ENCODE data around the gene KIFBP.
A peak's percentile ranks its signal among the peaks of the same experiment; 100 is the strongest.
"Not testable (repeated sequence)": the region's sequence is repeated elsewhere in the genome, so short reads cannot be mapped to it uniquely, and the experiment has no call there.

KIFBP gene, protein sequence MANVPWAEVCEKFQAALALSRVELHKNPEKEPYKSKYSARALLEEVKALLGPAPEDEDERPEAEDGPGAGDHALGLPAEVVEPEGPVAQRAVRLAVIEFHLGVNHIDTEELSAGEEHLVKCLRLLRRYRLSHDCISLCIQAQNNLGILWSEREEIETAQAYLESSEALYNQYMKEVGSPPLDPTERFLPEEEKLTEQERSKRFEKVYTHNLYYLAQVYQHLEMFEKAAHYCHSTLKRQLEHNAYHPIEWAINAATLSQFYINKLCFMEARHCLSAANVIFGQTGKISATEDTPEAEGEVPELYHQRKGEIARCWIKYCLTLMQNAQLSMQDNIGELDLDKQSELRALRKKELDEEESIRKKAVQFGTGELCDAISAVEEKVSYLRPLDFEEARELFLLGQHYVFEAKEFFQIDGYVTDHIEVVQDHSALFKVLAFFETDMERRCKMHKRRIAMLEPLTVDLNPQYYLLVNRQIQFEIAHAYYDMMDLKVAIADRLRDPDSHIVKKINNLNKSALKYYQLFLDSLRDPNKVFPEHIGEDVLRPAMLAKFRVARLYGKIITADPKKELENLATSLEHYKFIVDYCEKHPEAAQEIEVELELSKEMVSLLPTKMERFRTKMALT

DNA sequence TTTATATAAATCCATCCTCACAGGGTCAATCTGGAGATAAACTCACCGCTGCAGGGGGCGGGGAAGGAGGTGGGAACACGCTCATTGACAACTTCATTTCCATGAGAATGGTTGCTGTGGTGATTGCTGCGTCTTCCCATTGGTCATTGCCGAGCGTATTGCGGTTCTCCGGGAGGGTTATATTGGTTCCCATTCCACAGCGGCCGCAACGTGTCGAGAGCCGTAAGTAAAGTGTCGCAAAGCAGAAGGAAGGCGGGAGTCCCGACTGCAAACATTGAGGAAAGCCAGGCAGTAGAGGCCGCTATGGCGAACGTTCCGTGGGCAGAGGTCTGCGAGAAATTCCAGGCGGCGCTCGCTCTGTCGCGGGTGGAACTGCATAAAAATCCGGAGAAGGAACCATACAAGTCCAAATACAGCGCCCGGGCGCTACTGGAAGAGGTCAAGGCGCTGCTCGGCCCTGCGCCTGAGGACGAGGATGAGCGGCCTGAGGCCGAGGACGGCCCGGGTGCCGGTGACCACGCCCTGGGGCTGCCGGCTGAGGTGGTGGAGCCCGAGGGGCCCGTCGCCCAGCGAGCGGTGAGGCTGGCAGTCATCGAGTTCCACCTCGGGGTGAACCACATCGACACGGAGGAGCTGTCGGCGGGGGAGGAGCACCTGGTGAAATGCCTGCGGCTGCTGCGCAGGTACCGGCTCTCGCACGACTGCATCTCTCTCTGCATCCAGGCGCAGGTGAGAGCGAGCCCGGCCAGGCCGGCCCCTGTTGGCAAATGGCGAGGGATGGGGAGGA is at the start of gene KIFBP:
KIFBP (plus strand) TSS at position 274 of the 787 bp plus-strand sequence; CDS start at position 304, 30 bp downstream.
- peak; percentile 81 to 92 for DNase-seq

DNA sequence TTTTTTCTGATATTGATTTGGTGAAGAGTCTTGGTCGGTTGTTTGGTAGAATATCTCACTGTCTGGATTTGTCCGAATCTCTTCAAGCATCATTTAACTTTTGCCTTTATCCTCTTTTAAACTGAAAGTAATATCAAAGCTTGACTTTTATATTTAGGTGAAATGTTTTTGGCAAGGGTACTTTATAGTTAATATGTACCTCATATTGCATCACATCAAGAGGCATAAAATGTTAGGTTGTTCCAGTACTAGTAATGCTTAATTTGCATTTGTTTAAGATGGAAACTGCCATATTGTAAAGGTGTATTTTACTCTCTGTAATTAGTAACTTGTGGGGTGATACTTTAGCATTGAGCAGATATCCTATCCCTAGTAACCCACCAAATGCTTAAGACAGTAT is 49.7 kb upstream of the KIFBP start:
- DNase-seq, result no peak

DNA sequence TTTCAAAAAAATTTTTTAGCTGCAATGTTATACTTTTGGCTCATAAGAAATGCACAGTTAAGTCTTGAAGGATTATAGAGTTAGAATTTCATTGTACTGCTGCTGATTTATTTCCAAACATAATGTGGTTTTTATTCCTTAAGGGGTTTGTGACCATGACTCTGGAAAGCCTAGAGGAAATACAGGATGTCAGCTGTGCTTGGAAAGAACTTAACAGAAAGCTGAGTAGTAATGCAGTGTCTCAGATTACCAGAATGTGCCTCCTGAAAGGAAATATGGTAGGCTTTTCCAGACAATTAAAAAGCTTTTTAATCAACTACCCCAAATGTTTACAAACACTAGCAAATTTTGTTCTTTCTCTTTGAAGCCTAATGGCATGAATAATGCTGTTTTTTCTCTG is 47.7 kb upstream of the KIFBP start:
- not testable (repeated sequence) for DNase-seq

DNA sequence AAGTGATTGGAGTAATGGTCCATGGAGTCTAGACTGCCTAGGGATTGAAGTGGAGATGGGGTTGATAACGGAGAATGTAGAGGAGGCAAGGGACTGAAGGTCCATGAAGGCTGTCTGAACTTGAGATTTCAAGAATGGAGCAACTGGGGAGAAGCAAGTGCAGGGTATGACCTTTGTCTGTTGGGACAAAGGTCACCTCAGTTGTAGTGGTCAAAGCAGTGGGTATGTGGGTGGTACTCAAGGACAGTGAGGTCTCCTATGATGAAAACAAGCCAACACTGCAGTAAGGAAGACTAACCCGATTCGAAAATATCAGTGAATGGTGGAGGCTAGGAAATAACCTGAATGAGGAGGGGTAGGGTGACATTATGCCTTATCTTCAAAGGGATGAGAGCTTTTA is 38.0 kb upstream of the KIFBP start:
- DNase-seq, result no peak

DNA sequence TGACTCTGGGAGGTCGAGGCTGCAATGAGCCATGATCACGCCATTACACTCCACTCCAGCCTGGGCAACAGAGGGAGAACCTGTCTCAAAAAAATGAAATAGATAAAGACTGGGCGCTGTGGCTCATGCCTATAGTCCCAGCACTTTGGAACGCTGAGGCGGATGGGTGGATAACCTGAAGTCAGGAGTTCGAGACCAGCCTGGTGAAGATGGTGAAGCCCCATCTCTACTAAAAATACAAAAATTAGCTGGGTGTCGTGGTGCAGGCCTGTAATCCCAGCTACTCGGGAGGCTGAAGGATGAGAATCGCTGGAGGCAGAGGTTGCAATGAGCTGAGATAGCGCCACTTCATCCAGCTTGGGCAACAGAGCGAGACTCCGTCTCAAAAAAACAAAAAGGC is 33.7 kb upstream of the KIFBP start:
- DNase-seq, result no peak

DNA sequence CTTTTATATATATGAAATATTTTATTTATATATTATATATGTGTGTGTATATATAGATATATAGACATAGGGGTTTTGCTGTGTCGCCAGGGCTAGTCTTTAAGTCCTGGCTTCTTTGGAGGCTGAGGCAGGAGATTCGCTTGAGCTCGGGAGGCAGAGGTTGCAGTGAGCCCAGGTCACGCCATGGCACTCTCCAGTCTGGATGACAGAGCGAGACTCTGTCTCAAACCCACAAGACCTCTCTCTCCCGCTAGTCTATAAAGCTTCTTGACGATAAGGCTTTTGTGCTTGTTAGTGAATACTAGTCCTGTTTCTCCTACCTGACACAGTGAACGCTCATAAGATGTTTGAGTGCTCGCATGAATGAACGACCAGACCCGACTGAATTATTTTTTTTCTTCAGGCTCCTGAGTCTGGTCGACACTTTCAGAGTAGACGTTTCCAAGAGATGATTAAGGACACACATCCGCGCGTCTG is 33.2 kb upstream of the KIFBP start:
- DNase-seq, result no peak

DNA sequence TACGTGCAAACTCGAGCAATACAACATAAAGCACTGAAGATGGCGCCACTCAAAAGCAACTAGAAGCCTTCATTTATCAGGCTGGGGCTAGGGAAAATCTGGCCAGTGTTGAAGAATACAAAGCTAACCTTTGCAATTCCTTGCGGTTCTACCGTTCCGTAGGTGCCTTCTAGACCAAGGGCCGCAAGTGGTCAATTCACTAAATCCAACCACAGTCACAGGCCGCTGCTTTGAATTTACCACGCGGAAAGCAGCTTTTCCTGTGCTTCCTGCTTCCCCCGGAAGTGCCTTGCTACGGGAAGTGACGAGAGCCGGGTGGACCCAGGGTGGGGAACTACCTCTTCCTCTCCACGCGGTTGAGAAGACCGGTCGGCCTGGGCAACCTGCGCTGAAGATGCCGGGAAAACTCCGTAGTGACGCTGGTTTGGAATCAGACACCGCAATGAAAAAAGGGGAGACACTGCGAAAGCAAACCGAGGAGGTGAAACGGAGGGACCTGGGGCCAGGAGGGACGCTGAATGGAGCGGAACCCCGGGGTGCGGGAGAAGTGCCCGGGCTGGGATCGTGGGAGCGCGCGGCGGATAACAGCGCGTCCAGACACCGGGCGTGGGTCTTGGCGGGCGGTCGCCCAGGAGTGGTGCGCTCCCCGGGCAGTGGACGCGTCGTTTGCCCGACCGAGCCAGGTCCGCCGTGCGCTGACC is 32.6 kb upstream of the KIFBP start, which contains the start of gene DDX21:
DDX21 (plus strand) TSS at position 339 of the 701 bp plus-strand sequence; CDS start at position 395, 56 bp downstream.
- peak; percentile 46 to 82 for DNase-seq

DNA sequence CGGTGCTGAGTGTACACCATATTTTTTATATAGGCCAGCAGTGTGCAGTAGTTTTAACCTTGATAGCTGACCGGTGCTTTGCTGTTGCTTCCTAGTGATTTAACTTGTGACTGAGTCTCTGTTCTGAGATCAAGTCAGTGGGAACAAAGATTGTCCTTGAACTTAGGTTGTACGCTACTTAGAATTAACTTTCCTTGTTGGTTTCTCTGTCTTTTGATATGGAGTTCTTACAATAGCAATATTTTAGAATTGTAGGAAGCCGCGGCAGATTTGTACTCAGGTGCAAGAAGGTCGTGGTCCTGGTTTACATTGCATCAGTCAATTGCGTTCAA is 31.4 kb upstream of the KIFBP start:
- no peak for DNase-seq

DNA sequence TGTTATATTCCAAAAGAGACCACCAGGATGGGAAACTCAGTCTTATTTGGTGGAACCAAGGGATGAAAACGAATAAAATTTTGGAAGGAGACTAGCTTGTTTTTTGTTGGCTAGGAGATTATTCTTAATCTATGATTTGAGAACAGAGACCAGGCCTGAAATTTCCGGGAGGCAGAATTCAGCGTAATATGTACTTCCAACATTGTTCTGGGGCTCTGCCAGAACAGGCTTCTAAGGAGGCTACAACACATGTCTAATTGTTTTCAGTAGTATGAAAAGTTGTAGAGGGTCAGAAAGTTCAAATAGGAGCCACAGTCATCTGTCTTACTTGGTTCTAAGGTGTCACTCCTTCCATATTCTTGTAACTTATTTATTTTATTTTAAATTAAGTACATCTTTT is 30.9 kb upstream of the KIFBP start:
- DNase-seq, result no peak

DNA sequence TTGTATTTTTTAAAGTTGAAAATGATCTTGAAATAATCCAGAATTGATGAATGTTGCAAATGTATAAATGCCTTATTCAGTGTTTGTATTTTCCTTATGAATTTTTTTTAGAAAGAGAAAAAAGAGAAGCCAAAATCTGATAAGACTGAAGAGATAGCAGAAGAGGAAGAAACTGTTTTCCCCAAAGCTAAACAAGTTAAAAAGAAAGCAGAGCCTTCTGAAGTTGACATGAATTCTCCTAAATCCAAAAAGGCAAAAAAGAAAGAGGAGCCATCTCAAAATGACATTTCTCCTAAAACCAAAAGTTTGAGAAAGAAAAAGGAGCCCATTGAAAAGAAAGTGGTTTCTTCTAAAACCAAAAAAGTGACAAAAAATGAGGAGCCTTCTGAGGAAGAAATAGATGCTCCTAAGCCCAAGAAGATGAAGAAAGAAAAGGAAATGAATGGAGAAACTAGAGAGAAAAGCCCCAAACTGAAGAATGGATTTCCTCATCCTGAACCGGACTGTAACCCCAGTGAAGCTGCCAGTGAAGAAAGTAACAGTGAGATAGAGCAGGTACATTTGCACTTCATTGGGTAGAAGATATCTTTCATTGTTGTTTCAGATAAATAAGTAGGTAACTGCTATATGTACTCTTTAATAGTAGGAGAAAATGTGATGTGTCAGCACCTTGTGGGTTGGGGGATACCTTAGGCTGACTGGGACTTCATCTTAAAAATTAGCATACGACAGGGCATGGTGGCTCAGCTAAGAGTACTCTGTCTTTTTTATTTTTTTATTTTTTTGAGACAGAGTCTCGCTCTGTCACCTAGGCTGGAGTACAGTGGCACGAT is 28.7 kb upstream of the KIFBP start:
- DNase-seq, result no peak

DNA sequence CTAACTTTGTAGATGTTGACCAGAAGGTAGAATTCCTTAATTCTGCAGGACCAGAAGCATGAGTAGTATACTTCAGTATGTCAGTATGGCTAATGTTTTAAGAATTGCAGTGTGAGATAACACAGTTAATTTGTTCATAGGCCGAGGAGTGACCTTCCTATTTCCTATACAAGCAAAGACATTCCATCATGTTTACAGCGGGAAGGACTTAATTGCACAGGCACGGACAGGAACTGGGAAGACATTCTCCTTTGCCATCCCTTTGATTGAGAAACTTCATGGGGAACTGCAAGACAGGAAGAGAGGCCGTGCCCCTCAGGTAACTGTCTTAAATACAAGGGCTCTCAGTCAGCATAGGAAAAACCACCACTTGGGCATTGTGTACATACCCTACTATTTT is 25.5 kb upstream of the KIFBP start:
- DNase-seq, result no peak

DNA sequence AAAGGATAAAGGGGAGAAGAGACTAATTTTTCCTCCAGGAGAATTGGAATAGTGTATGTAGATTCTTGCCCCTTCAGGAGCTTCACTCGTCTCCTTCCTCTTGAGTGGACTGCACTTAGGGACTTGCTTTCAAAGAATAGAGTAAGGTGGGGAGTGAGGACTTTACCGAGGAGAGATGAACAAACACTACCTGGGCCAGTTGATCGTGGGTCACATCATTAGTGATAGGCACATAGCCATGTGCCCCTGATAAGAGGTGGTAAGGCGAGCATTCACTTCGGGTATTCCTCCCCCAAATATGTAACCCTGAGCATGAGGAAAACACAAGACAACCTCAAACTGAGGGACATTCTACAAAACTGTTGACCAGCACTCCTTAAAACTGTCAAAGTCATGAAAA is 14.6 kb upstream of the KIFBP start:
- no peak for DNase-seq

DNA sequence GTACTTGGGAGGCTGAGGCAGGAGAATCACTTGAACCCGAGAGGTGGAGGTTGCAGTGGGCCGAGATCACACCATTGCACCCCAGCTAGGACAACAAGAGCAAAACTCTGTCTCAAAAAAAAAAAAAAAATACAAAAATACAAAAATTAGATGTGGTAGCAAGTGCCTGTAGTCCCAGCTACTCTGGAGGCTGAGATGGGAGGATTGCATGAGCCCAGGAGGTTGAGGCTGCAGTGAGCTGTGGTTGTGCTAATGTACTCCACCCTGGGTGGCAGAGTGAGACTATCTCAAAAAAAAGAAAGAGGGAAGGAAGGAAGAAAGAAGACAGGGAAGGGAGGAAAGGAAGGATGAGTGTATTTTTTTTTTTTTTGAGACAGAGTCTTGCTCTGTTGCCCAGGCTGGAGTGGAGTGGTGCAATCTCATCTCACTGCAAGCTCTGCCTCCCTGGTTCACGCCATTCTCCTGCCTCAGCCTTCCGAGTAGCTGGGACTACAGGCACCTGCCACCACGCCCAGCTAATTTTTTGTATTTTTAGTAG is 12.6 kb upstream of the KIFBP start:
- DNase-seq, result not testable (repeated sequence)

DNA sequence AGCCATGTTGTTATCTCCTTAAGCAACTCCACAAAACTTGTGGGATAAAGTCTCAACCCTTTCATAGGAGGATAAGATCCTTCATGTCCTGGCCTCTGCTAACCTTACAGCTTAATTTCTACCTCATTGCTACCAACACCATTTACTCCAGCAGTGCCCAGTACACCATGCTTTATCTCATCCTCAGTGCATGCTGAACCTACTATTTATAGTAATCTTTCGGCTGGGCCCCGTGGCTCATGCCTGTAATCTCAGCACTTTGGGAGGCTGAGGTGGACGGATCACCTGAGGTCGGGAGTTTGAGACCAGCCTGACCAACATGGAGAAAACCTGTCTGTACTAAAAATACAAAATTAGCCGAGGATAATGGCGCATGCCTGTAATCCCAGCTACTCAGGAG is 8.9 kb upstream of the KIFBP start:
- not testable (repeated sequence) for DNase-seq

DNA sequence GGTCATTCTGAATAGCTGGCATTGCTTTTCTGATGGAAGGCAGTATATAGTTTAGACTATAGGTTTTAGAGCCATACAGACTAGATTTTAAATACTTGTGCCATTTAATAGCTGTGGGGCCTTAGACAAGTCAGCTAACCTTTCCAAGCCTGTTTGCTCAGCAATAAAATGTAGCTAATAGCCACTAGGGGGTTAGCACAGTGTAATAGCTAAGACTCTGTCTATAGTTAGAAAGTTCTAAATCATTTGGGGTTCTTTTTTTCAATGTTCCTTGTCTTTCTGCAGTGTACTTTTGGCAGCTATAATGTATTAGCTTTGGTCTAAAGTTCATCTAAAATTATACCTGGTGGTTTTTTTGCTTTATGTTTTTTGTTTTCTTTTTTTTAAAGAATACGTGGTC is 7.5 kb upstream of the KIFBP start:
- no peak for DNase-seq

DNA sequence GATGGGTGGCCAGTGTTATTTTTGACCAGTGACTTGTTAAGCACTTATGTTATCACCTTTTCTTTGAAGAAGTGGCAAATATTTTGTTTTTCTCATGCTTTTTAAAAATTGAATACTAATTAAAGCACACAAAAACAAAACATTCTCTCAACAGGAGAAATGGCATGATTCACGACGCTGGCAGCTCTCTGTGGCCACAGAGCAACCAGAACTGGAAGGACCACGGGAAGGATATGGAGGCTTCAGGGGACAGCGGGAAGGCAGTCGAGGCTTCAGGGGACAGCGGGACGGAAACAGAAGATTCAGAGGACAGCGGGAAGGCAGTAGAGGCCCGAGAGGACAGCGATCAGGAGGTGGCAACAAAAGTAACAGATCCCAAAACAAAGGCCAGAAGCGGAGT is 6.2 kb upstream of the KIFBP start:
- no peak for DNase-seq

DNA sequence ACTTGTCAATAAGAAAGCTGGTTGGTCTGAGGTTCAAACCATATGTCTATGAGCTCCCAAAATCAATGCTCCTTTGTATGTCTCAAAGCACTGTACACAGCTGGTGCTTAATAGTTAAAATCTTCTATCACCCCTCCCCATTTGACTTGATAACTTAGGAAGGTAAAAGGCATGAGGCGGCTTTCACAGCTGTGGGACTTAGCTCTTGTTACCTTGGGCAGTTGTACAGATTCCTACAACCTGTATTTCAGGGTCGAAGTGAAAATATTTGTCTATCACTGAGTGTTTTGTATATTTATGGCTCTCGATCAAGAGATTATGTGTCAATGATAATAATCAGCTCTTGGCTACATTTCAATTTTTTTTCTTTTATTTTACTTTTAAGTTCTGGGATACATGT is 992 bp upstream of the KIFBP start:
- no peak for DNase-seq

DNA sequence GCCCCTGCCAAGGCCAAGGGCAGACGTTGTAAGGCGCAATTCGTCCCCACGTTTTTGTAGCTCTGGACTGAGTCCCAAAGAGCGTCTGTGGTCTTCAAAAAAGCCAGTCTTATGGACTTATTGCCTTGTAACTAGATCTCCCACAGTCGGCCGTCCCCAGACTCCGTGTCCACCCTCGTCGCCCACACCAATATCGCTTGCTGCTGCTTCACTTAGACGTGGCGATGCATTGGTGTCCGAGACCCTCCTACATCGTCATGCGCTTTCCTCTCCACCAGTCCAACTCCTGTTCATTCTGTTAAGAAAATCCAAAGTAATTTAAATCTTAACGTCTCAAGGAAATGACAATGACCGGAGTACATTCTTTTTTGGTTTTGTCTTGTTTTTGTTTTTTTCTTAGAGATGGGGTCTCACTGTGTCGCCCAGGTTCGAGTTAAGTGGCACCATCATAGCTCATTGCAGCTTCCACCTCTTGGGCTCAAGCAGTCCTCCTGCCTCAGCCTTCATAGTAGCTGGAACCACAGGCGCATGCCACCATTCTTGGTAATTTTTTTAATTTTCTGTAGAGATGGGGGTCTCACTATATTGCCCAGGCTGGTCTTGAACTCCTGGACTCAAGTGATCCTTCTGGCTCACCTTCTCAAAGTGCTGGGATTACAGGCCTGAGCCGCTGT is 851 bp downstream of the KIFBP start:
- no peak for DNase-seq

DNA sequence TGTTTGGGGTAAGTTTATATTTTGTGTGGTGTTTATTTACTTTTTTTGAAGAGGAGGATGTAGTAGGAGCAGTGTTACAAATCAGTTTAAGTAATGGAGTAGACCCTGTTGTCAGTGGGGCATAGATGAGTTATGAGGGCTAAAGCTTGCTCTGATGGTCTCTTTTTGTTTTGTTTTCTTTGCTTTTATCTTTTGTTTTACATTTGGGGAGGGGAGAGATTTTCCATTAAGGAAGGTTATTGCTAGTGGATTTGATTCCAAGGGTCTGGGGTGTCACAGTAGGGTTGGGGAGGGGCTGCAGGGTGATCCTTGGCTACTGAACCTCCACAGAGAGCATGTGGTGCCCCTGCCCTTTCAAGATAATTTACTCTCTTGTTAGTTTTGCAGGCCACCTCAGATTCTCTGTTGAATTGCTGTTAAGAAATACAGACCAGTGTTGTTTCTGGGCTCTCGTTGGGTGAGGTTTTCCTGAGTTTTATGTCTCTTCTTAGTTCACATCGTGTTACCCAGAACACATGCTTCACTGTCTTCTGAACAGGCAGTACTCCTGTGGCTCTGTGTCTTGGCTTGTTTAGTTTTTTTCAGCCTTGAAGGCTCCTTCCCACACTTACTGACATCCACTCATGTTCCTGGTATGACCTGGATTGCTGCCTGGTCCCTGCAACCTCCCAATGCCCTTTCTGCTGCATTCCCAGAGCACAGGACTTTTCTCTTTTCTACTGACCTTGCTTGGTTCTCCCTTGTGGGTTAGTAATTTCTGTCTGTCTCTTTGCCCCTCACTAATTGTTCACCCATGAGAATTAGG is 4.2 kb downstream of the KIFBP start:
- DNase-seq, result no peak

DNA sequence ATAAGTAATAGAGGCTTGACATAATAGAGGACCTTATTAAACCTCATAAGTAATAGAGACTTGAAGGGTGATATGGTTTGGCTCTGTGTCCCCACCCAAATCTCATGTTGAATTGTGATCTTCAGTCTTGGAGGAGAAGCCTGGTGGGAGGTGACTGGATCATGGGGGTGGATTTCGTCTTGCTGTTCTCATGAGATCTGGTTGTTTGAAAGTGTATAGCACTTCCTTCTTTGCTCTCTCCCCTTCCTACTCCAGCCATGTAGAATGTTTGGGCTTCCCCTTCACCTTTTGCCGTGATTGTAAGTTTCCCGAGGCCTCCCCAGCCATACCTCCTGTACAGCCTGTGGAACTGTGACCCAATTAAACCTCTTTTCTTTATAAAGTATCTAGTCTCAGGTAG is 8.6 kb downstream of the KIFBP start:
- DNase-seq, result no peak
